Panc1 (cell line): ENCODE data around the gene RASGRP3. TPM values are rescaled to one million over a fixed set of nuclear protein-coding genes. Genes with fewer than 3 reads are reported as not detected.

Experiments used
- ATAC-seq: fragments of 200-7000 bp; cut with Tn5 transposase; 2 replicates; pipeline ENCODE4 v1.9.1; 2020; ENCODE audit warnings: mild to moderate bottlenecking, moderate library complexity
- BruUV-seq: library from RNA; stranded (reverse); fragments of 400-500 nt; replicated peaks from 2 replicates; lab custom pipeline; 2021; lab: Mats Ljungman, UMichigan
- CTCF ChIA-PET: fragments of 300-600 bp; sonication (Branson Sonifier 250); formaldehyde crosslinking; loops from one replicate; lab custom pipeline; 2022; ENCODE audit warnings: antibody characterized with exemption; lab: Charles Lee
- POLR2A ChIA-PET: fragments of 300-600 bp; sonication (Branson Sonifier 250); formaldehyde crosslinking; loops from one replicate; lab custom pipeline; 2022; ENCODE audit warnings: antibody characterized with exemption; lab: Charles Lee
- DNase-seq: peaks from one replicate; pipeline ENCODE4 v3.0.0-alpha.2; 2010; ENCODE audit warnings: low read depth, low spot score
- H3K27ac ChIP-seq: 2 replicates; pipeline ENCODE4 v1.5.1; 2011; ENCODE audit warnings: mild to moderate bottlenecking, low read length, inconsistent platforms
- H3K27me3 ChIP-seq: fragments of 200-500 bp; sonication (Bioruptor generic); 2 replicates; pipeline ENCODE4 v1.6.0; 2014; ENCODE audit warnings: low read length, inconsistent platforms; ENCODE audit not compliant: control insufficient read depth, insufficient read depth
- H3K36me3 ChIP-seq: fragments of 200-500 bp; sonication (Bioruptor generic); 2 replicates; pipeline ENCODE4 v1.5.1; 2014; ENCODE audit warnings: inconsistent platforms, mild to moderate bottlenecking, low read length, moderate library complexity; ENCODE audit not compliant: control insufficient read depth, insufficient read depth
- H3K4me1 ChIP-seq: 2 replicates; pipeline ENCODE4 v1.5.1; 2011; ENCODE audit warnings: inconsistent platforms, mild to moderate bottlenecking, low read length, moderate library complexity; ENCODE audit not compliant: control insufficient read depth, insufficient read depth
- H3K4me3 ChIP-seq, 2 experiments: 2 replicates each; pipeline ENCODE4 v1.5.1; 2011 to 2012; ENCODE audit warnings: low read depth in 2 of 2, low read length in 2 of 2, mild to moderate bottlenecking in 2 of 2, inconsistent platforms in 1 of 2, moderate library complexity in 1 of 2
- H3K9me3 ChIP-seq: fragments of 200-500 bp; sonication (Bioruptor generic); 2 replicates; pipeline ENCODE4 v1.5.1; 2014; ENCODE audit warnings: low read depth, mild to moderate bottlenecking, inconsistent platforms, low read length, moderate library complexity; ENCODE audit not compliant: control insufficient read depth, insufficient read depth
- POLR2AphosphoS5 ChIP-seq: IDR thresholded peaks from 2 replicates; pipeline ENCODE4 v1.6.1; 2012; ENCODE audit warnings: mild to moderate bottlenecking, low read depth, low read length, moderate library complexity
- SIN3A ChIP-seq: IDR thresholded peaks from 2 replicates; pipeline ENCODE4 v1.6.1; 2012; ENCODE audit warnings: low read depth, mild to moderate bottlenecking, low read length, moderate library complexity, borderline replicate concordance; ENCODE audit not compliant: insufficient read depth
- TCF7L2 ChIP-seq: IDR thresholded peaks from 2 replicates; pipeline ENCODE4 v1.6.1; 2011; ENCODE audit warnings: mild to moderate bottlenecking, low read depth, low read length, inconsistent platforms
- in situ Hi-C: cut with HindIII; loops from 2 replicates; pipeline ENCODE4 v1.10.0; 2016; ENCODE audit warnings: low sequenced_read_pairs, low pct_unique_long_range_greater_than_20kb
- intact Hi-C: fragments of 100-400 bp; cut with micrococcal nuclease; formaldehyde crosslinking; loops from one replicate; pipeline ENCODE4 v1.10.0; 2022; ENCODE audit not compliant: unreplicated experiment
- total RNA-seq: library from RNA; stranded (reverse); gene quantifications from one replicate; pipeline ENCODE4 v1.2.1, GENCODE V29; 2021; ENCODE audit not compliant: unreplicated experiment
- TF ChIP-seq, protein P1 (sequence below): fragments of 450-650 bp; IDR thresholded peaks from 2 replicates; pipeline ENCODE4 v1.5.1; 2017; ENCODE audit warnings: mild to moderate bottlenecking
- TF ChIP-seq, protein P2 (sequence below), 2 experiments: IDR thresholded peaks; 2 replicates each; pipeline ENCODE4 v1.6.1; 2011 to 2012; ENCODE audit warnings: low read depth in 2 of 2, control low read depth in 1 of 2, low read length in 1 of 2, mild to moderate bottlenecking in 1 of 2, moderate library complexity in 1 of 2; ENCODE audit not compliant: insufficient read depth in 1 of 2

Gene RASGRP3
- total RNA-seq, 1 experiment from 2014 or later: 2.6 TPM

DNA sequence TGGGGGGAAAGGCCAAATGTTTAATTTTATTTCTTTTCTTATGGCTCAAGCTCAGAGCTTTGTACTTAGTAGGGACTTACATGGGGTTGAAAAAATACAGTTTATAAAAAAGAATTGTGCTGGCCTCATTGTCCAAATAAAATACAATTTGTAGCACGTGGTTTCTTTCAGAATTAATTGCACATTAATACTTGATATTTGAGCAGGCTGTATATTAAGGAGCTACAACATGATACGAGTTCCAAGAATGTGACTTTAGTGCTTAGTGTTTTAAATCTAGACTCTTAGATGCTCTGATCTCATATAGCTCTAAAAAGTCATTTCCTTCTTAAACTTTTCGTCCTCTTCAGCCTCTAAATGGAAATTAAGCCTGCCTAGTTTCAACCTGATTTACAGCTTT is 46.4 kb upstream of the RASGRP3 start:
- CTCF ChIA-PET: interaction anchor here (0.7 kb wide), 1 partner anchor 1293 kb away, joined by 5 read pairs; no protein-coding TSS in a partner anchor
- no peak for TF ChIP-seq TCF7L2
- TF ChIP-seq, protein P1, sequence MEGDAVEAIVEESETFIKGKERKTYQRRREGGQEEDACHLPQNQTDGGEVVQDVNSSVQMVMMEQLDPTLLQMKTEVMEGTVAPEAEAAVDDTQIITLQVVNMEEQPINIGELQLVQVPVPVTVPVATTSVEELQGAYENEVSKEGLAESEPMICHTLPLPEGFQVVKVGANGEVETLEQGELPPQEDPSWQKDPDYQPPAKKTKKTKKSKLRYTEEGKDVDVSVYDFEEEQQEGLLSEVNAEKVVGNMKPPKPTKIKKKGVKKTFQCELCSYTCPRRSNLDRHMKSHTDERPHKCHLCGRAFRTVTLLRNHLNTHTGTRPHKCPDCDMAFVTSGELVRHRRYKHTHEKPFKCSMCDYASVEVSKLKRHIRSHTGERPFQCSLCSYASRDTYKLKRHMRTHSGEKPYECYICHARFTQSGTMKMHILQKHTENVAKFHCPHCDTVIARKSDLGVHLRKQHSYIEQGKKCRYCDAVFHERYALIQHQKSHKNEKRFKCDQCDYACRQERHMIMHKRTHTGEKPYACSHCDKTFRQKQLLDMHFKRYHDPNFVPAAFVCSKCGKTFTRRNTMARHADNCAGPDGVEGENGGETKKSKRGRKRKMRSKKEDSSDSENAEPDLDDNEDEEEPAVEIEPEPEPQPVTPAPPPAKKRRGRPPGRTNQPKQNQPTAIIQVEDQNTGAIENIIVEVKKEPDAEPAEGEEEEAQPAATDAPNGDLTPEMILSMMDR: no peak
- TF ChIP-seq, protein P2, sequence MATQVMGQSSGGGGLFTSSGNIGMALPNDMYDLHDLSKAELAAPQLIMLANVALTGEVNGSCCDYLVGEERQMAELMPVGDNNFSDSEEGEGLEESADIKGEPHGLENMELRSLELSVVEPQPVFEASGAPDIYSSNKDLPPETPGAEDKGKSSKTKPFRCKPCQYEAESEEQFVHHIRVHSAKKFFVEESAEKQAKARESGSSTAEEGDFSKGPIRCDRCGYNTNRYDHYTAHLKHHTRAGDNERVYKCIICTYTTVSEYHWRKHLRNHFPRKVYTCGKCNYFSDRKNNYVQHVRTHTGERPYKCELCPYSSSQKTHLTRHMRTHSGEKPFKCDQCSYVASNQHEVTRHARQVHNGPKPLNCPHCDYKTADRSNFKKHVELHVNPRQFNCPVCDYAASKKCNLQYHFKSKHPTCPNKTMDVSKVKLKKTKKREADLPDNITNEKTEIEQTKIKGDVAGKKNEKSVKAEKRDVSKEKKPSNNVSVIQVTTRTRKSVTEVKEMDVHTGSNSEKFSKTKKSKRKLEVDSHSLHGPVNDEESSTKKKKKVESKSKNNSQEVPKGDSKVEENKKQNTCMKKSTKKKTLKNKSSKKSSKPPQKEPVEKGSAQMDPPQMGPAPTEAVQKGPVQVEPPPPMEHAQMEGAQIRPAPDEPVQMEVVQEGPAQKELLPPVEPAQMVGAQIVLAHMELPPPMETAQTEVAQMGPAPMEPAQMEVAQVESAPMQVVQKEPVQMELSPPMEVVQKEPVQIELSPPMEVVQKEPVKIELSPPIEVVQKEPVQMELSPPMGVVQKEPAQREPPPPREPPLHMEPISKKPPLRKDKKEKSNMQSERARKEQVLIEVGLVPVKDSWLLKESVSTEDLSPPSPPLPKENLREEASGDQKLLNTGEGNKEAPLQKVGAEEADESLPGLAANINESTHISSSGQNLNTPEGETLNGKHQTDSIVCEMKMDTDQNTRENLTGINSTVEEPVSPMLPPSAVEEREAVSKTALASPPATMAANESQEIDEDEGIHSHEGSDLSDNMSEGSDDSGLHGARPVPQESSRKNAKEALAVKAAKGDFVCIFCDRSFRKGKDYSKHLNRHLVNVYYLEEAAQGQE (IDR thresholded peaks at IDR 0.05; ENCODE audit: insufficient read depth in 1 of 2, low read depth in 2 of 2, low read length in 1 of 2): no peak
- TF ChIP-seq POLR2AphosphoS5: no peak
- no peak for TF ChIP-seq SIN3A
- POLR2A ChIA-PET: no interaction called here
- in situ Hi-C loops (no loop called here), intact Hi-C loops (no loop called here)
- no peak overlapping the region for H3K27ac ChIP-seq
- H3K4me1 ChIP-seq: no peaks in the 10 kb centered on the region
- H3K27me3 ChIP-seq: no peaks in the 10 kb centered on the region; the same call in 1 of the 2 replicates
- no TSS peak for BruUV-seq
- DNase-seq: no peak
- no peak for ATAC-seq
- no peaks in the 10 kb centered on the region for H3K9me3 ChIP-seq
- H3K36me3 ChIP-seq: no peaks in the 10 kb centered on the region
- H3K4me3 ChIP-seq: no peak overlapping the region

DNA sequence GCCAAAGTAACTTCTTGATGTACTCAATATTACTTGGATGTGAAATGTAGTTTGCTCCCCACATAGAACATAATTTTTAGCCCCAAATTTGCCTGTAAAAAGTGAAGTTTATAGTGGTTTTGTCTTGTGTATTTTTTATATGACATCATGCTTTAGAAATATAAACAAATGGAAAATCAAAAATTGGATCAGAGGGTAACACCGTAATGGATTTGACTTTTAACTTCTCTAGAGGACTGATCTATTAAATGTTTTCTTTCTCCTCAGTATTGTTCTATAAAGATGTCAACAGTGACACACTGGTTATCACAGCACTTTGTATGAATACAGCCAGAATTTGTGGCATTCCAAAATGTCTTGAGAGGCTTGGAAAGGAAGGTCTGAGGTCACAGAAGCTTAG is 45.6 kb upstream of the RASGRP3 start:
- H3K9me3 ChIP-seq: no peaks in the 10 kb centered on the region
- in situ Hi-C loops: no loop called here
- H3K27me3 ChIP-seq: no peaks in the 10 kb centered on the region; the same call in 1 of the 2 replicates
- H3K4me1 ChIP-seq: no peaks in the 10 kb centered on the region
- ChIA-PET POLR2A (interaction anchor here (0.6 kb wide), 1 partner anchor 106 kb away, joined by 10 read pairs; no protein-coding TSS in a partner anchor), CTCF (no interaction called here)
- H3K36me3 ChIP-seq: no peaks in the 10 kb centered on the region
- no TSS peak for BruUV-seq
- TF ChIP-seq POLR2AphosphoS5 (no peak), SIN3A (no peak), TCF7L2 (no peak)
- TF ChIP-seq, protein P2 (IDR thresholded peaks at IDR 0.05; ENCODE audit: insufficient read depth in 1 of 2, low read depth in 2 of 2, low read length in 1 of 2): no peak
- TF ChIP-seq, protein P1: no peak
- H3K4me3 ChIP-seq: no peak overlapping the region
- ATAC-seq (no peak), DNase-seq (no peak)
- intact Hi-C loops: no loop called here
- H3K27ac ChIP-seq: no peak overlapping the region
